Stimulated activated CD8-positive, alpha-beta memory T cell treated with anti-CD3 and anti-CD28 coated beads, Interleukin-7, amount 100 ng/mL, for 48 hours (primary cell): ENCODE measurements around the gene TOX2.

Experiments used
- DNase-seq, 2 donors: peaks; one replicate each; pipeline ENCODE4 v3.0.0-alpha.2; 2020; ENCODE audit warnings: low read depth in 1 of 2; ENCODE audit errors: extremely low read depth in 1 of 2

The TOX2 gene, protein sequence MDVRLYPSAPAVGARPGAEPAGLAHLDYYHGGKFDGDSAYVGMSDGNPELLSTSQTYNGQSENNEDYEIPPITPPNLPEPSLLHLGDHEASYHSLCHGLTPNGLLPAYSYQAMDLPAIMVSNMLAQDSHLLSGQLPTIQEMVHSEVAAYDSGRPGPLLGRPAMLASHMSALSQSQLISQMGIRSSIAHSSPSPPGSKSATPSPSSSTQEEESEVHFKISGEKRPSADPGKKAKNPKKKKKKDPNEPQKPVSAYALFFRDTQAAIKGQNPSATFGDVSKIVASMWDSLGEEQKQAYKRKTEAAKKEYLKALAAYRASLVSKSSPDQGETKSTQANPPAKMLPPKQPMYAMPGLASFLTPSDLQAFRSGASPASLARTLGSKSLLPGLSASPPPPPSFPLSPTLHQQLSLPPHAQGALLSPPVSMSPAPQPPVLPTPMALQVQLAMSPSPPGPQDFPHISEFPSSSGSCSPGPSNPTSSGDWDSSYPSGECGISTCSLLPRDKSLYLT

DNA sequence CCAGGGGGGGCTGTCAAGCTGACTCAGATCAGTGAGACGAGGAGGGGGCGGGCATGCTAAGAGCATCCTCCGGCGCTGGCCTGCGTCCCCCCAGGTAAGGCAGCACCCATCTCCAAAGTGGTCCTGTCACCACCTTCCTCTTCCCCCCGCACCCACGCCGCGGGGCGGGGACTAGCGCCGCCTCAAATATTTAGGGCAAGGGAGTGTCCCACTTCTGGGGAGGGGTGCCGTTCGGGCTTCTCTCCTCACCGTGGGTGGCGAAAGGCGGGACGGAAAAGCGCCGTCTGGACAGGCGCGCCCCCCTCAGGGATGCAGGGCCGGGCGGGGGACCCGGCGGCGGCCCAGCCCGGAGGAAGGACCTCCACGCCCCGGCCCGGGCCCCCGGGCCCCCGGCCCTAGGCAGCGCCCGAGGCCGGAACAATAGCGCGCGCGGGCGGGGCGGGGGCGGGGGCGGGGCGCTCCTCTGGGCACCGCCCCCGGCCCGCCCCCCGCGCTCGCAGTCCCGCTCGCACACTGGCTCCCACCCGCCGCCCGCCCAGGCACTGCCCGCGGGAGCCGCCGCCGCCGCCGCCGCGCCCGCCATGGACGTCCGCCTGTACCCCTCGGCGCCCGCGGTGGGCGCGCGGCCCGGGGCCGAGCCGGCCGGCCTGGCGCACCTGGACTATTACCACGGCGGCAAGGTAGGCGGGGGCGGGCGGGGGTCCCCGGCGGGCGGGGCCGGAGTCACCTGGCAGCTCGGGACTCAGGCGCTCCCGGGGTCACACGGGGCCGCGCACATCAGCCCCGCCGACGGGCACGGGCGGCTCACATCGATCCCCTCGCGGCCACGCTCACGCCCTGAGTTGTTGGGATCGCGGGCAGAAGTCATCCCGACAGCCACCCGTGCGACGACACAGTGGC, at the start of gene TOX2:
Gene TOX2, plus strand, starts transcription at position 542 of the 900 bp plus-strand sequence. Its CDS starts 40 bp downstream, at position 582.
- DNase-seq = no peak

DNA sequence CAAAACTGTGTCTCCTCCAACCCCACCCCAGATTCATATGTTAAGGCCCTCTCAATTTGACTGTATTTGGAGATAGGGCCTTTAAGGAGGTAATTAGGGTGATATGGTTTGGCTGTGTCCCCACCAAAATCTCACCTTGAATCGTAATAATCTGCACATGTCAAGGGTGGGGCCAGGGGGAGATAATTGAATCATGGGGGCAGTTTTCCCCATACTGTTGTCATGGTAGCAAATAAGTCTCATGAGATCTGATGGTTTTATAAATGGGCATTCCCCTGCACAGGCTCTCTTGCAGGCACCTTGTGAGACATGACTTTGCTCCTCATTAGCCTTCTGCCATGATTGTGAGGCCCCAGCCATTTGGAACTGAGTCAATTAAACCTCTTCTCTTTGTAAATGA, 46.6 kb upstream of the TOX2 start:
- no peak for DNase-seq

DNA sequence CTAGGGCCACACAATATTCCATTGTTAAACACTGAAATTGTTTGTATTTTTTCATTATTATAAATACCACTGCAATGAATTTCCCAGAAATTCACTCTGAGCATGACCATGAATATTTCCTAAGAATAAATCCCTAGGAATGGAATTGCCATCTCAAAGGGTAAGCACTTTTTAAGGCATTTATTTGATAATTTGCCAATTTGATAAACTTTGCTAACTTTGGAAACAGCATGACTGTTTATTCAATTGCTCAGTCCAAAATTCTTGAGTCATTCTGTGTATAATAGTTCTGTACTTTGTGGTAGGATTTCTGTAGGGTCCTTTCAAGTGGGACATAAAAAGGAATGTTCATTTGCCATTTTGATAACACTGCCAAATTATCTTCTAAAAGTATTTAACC, 44.2 kb upstream of the TOX2 start:
- DNase-seq = no peak

DNA sequence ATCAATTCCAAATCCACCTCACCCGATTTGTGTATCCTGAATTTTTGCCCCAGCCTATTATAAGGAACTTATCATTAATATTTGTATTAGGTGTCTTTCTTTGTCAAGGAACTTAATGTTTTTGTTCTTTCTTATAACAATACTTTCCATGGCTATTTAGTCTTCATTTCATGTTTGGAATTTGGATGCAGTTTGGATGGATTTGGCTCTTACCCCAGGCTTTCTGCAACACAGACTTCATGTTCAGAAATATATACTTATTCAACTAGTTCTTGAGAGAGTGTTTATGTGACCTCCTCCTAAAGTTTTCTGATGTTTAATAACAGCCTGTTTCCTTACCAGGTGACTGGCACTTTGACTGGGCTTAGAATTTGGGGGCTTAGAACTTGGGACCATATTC, 35.9 kb upstream of the TOX2 start:
- DNase-seq = no peak

DNA sequence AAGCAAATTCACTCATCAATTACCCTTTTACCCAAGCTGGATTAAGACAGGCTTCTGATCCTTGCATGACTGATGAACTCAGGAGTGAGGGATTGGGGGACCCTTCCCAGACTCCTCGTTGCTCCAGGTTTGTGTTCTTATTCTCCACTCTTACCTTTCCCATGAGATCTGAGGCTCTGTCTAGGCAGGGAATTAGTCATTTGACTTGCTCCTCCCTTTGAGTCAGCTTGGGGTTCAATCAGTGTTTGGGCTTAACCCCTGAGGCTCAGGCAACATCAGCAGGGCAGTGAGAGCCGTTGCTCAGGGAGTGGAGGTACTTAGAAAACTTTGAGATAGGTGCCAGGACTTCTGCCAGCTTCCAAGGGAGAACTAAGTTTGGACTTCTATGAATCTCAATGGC, 20.7 kb upstream of the TOX2 start:
- DNase-seq = no peak

DNA sequence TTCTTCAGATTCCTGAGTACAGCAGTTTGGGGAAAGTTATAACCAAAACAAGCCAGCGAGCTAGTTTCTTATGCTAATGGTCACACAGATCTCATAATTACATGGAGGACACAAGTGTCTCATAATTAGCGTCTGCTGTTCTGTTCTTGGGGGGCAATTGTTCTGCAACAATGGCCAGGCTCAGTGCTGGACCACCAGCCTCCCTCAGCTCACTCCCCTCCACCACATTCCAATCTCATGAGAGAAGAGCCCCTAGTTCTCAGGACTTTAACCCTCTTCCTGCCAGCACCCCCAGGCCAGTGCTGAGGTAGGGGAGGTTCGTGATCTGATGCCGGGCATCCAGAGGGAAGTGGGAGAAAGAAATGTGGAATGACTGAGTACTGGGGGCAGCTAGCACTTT, 20.2 kb upstream of the TOX2 start:
- DNase-seq = no peak

DNA sequence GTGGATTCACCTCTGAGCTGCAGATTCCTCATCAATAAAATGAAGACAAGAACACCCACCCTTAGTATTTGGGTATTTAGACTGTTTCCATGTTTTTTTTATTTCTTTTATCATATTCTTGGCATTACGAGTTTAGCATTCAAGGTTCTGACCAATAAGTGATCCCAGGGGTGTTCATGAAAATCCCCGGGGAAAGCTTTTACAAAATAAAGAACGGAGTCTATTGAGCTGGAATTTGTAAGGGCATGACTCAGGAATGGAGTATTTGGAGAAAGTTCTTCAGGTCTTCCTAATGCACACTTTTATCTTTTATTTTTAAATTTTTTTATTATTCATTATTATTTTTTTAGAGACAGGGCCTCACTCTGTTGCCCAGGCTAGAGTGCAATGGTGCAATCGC, 19.4 kb upstream of the TOX2 start:
- no peak for DNase-seq

DNA sequence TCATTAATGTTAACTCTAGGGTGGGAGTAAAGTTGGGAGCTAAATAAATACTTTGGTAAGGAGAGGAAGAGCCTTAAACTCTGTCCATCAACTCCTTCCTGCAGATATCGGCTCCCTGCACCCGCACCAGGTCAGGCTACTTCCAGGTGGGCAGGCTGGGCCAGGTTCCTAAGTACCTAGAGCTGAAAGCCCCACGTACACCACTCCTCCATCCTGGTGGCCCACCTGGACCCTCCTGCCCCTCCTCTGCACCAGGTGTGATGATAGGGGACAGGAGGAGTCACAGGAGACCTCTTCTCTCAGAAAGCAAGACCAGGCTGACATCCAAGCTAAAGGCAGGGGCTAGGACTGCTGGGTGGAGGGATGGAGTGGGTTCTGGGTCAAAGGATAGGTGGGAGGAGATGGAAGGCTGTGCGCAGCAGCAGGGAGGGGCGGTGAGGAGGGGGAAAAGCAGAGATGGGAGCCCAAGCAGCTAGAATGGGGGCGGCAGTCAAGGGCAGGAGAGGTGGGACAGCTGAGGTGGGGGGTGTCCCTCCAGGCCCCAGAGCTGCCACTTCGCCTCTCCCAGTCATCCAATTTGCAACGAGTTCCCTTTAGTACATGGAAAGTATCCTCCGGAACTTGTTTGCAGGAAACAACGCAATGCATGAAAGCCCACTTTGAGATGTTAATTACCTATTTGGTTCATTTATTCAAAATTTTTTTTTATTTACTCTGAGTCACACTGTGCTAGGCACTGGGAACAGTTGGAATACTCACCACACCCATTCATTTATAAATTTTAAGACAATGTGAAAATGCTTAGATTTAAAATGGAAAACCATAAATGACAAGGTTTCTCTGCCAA, 15.2 kb upstream of the TOX2 start:
- DNase-seq = no peak

DNA sequence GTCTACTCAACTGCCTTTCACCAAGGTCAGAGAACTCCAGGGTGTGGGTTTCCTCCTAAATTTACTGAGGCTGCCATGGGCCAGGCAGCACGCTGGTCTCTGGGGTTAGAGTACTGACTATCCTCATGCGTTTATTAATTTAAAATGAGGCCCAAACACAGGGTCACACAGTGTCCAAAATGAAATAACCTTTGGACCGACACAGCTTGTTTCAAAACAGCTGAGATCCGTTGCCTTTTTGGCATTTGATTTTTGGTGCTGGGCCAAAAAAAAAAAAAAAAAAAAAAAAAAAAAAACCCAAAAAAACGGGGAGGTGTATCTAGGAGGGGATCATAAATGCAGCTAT, 14.6 kb upstream of the TOX2 start:
- DNase-seq = no peak

DNA sequence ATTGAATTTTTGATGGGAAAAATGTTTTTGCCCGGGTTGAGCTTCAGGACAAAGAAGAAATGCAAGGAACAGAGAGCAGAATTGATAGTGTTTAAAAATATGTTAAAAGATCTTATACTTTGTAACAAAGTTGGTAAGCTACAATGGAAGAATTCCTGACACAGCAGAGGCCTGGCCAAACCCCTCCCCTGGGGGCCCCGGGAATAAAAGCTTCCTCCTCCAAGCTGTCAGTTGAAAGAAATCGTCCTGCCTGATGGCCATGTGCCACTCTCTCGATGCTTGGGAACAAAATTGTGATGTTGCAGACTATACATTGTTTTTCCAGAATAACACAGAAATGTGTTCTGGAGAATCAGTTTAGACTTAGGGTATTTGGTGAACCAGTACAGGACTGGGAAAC, 14.2 kb upstream of the TOX2 start:
- no peak for DNase-seq

DNA sequence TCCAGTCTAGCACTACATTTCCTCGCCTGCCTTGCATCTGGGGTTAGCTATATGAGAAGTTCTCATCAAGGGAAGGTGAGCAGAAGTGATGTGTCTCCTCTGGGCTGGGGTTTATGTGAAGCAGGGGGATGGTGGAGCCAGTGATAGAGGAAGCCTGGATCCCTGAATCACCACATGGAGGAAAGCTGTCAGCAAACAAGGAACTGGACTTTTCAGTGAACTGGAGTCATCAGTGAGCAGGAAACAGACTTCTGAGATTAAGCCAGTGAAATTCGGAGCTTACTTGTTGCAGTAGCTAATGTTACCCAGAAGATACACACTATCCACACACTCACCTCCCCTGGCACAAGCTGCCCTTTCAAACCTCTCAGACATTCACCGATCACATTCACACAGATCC, 13.4 kb upstream of the TOX2 start:
- DNase-seq = no peak

DNA sequence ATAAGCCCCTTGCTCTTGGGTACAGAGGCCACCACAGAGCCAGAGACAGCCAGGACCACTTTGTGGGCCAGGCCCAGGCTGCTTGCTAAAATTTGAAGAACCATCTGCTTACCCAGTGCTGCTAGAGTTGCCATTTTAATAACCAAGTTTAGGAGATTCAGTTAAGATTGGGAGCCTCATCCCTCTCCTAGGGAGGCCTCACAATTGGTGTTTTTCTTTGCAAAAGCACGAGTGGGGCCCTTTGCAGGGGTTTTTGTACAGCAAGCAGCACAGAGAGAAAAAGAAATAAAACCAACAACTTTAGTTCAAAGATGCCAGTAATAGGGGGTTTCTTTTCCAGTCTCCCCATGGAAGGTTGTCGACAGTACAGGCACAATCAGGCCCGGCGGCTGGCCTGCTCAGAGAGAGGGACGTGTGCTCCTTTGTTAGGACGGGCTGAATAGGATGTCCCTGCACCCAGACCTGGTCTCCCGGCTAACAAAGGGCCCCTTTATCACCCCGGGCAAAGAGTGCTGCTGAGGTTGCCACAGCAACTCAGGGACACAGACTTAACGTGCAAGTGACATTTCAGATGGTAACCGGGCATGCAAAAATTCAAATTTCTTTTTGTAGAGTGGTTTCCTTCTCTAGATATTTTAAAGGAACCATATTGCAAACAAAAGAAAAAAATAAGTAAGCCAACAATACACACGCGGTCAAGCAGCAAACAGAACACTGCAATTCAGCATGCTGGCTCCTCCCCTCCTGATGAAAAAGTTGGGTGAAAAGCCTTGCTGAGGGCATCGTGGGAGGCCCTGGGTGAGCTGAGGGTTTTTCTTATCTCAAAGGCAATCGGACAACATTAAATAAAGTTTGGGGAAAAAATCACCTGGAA, 10.5 kb upstream of the TOX2 start:
- no peak for DNase-seq

DNA sequence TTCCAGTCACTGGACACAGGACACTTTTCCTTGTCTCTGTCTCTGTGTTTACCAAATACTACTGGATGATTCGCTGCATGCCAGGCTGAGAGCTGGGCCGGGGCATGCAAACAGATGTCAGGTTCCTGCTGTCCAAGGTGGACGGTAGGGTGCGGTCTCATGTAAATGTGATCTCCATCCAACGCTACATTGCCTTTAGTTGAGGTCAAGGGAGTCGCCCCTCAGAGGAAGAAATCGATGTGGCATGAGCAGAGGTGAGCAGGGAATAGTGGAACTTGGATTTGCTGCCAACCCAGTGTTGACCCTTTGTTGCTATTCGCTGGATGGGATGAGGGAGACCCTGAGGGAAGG, 9.8 kb upstream of the TOX2 start:
- no peak for DNase-seq

DNA sequence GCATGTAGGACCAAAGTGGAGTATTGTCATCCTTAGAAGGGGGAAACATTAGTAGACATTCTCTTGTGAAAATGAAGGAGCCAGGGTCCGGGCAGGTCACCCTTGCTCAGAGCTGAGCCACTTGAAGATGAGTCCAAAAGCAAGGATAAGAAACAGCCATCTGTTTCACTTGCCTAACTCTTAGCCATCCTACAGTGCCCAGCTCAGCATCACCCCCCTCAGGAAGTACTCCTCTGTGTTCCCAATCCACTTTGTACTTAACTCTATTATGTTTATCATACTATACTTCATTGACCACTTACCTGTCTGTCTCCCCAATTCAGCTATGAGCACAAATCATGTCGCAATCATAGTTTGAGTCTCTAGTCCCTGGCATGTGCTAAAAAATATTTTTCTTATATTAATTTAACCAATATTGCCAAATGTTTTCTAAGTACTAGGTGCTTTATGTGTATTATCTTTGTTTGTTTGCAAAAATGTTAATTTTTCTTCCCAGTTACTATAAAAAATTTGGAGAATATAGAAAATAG, 8.1 kb upstream of the TOX2 start:
- no peak for DNase-seq

DNA sequence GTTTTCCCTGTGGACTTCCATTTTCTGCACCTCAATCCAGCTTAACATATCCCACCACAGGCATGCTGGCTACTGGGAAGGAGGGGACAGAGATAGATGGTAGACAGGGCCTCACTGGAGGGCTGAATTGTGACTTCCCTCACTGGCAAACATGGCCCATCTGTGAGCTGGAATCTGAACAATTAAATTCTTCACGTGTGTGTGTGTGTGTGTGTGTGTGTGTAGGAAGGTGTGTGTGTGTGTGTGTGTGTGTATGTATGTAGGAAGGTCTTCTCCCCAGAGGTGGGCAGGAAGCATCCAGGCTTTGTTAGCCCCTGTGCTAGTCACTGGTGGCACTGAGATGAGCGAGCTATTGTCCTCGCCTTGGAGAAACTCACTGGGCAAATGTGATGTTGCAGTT, 5.4 kb upstream of the TOX2 start:
- DNase-seq = no peak

DNA sequence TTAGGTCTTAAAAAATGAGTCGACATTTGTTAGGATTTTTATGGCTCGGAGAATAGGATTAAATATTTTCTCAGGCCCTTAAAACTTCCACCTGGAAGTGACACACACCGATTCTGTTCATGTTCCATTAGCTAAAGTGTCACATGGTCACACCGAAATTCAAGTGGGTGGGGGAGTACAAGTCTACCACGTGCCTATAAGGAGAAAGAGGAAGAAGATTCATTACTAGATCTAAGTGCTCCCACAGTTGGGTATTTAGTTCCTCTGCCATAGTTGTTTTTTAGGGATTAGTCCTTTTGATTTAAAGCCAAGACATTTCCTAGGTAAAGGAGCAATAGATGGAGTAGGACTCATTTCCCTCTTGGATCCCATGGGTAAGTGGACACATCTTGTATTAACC, 4.9 kb upstream of the TOX2 start:
- DNase-seq = no peak

DNA sequence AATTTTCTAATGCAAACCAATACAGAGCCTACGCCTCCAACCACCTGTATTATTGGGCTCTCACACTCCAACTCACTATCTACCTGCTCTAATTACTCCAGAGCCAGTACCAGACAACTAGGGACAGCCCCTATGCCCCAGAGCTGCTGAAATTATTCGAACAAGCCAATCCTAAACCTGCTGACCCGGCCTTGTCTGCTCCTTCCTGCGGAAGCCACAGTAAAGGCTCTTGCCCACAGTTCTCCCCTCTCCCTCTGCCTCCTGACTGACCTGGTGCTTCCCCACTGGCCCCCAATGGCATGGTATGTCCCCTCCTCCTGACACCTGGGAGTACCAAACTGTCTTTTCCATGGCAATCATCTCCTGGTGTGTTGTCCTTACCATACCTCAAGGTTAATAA, 4.1 kb upstream of the TOX2 start:
- no peak for DNase-seq

DNA sequence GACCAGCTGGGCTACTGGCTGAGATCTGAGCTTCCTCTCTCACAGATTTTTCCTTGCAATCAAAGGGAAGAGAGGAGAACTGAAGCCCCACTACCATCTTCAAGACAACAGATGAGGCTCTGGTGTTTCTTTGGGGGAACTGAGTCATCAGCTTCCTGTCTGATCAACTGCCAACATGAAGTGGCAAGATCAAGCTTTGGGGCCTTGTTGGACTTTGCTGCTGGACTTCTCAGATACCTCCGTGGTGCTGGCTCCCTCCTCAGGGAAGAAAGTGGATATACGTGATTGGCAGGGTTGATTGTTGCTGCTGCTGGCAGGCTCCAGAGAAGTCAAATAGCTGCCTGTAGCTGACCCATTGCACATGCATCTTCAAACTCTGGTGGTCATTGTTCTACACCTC, 3.6 kb upstream of the TOX2 start:
- no peak for DNase-seq

DNA sequence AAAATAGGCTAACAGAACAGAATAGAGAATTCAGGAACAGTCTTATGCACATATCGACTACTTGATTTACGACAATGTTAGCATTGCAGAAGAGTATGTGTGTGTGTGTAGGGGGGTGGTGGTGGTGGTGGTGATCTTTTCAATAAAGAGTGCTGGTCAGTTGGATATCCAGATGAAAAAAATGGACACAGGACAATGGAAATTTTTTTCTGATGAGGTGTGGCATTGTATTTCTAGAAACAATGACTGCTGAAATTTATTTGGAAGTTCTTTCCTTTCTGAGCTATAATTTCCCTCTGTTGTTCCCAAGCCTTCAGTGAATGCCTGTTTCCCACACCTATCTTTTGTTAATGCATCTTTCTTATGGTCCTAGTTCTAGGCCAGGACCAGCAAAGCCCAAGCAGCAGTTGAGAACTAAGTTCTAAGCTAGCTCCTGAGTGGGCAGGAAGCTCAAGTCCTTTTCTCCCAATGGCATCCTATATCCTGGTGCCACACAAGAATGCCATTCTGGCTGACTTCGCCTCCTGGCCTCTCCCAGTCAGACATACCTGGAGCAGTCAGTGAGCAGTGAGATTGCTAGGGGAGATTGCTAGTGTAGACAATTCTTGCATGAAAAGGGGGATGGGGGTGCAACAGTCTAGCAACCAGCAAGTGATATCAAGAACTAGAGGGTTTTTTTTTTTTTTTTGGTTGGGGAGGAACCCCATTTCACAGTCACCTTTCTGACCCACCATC, 1.2 kb upstream of the TOX2 start:
- DNase-seq = no peak
